Left lung (tissue), 10 donors: ENCODE data around the gene PCNT. TPM values are rescaled to one million over a fixed set of nuclear protein-coding genes. Genes with fewer than 3 reads are reported as not detected.

ENCODE experiments used
- ATAC-seq: fragments of 200-7000 bp; cut with Tn5 transposase; one replicate; pipeline ENCODE4 v1.9.1; 2020; ENCODE audit warnings: moderate library complexity
- DNase-seq, 4 donors: peaks; one replicate each; pipeline ENCODE4 v3.0.0-alpha.2; 2013 to 2020
- H3K27ac ChIP-seq, 2 donors: fragments of 200-600 bp; sonication (generic) in 1 of 2; one replicate each; pipeline versions ENCODE4 v1.5.0 to v1.8.0; 2020 to 2021
- H3K27me3 ChIP-seq, 2 donors: fragments of 200-600 bp; sonication (generic) in 1 of 2; one replicate each; pipeline versions ENCODE4 v1.5.0 to v1.8.0; 2020 to 2021
- H3K36me3 ChIP-seq, 2 donors: fragments of 200-600 bp; sonication (generic) in 1 of 2; one replicate each; pipeline versions ENCODE4 v1.5.0 to v1.8.0; 2020 to 2021
- H3K4me1 ChIP-seq, 2 donors: fragments of 200-600 bp; one replicate each; pipeline ENCODE4 v1.8.0; 2021
- H3K4me3 ChIP-seq, 2 donors: fragments of 200-600 bp; sonication (generic) in 1 of 2; one replicate each; pipeline versions ENCODE4 v1.5.0 to v1.8.0; 2020 to 2021; ENCODE audit warnings: mild to moderate bottlenecking in 1 of 2
- H3K9me3 ChIP-seq, 2 donors: fragments of 200-600 bp; sonication (generic) in 1 of 2; one replicate each; pipeline versions ENCODE4 v1.5.0 to v1.8.0; 2020 to 2021
- intact Hi-C, 2 donors: fragments of 100-400 bp; cut with DNase I; formaldehyde crosslinking; loops; one replicate each; pipeline versions ENCODE4 v1.11.2 to v1.14.2; 2022
- polyA plus RNA-seq, 6 donors: library from polyadenylated mRNA; unstranded; fragments of 120-200 nt; gene quantifications; one replicate each; pipeline ENCODE4 v1.2.1, GENCODE V29; 2013; ENCODE audit not compliant: insufficient read length in 6 of 6
- total RNA-seq, 2 donors: library from RNA; stranded (reverse); fragmentation: NEBNext Ultra II Directional; extraction: Animal tissue kit (Norgen Biotek cat#: 25700); gene quantifications; one replicate each; pipeline ENCODE4 v1.2.1, GENCODE V29; 2021
- TF ChIP-seq, protein P1 (sequence below), 2 donors: fragments of 200-600 bp; sonication (generic) in 1 of 2; IDR thresholded peaks; one replicate each; pipeline versions ENCODE4 v1.5.0 to v1.8.0; 2021; ENCODE audit warnings: antibody characterized with exemption in 2 of 2
- donor health status: DM: no; HTN: yes; CAD: no.
- donor health status: DM: no; HTN: no; CAD: no.

Gene PCNT
- total and polyA plus RNA-seq, 8 donors: 25.7 to 35.4 (median 32.4) TPM

DNA sequence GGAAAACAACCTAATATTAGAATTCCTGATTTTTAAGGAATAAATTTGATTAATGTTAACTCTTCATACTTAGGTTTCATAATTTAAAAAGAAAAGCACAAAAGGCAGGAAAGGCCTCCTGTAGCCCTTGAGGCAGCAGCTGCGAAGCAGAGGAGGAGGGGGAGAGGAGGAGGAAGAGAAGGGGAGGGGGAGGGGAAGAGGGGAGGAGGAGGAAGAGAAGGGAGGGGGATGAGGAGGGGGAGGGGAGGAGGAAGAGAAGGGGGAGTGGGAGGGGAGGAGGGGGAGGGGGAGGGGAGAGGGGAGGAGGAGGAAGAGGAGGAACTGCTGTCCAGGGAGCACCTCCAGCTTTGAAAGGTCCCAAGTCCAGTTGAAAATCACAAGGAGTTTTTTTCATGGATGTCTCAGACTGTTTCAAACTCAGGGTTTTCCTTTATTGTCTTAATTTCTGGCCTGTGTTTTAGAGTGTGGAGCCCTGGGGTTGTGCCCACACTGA lies 99.6 kb downstream of the PCNT start:
- no peak overlapping the region for H3K27ac ChIP-seq
- DNase-seq: no peak

DNA sequence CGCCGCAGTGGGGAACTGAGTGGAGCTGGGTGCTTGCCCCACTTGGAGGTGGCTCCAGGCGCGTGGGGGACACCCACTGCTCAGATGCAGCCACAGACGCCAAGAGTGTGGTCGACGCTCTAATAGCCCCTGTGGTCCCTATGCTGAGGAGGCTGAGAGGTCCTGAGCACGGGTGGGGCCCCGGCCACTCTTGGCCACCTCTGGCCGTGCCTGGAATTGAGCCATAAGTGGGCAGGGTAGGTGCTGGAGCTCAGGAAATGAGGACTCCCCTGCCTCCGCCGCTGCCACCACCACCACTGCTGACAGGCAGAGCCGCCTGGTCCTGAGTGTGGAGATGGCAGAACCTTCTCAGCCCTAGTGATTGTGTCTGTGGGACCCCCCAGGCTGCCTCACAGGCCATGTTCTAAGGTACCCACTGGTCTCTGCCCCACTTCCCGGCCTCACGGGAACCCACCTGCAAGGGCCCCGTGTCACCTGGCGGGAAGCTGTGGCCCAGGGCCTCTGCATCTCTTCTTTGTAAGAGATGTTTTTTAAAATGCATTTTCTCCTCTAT lies 100.2 kb downstream of the PCNT start:
- H3K9me3 ChIP-seq: no peaks in the 10 kb centered on the region
- H3K27me3 ChIP-seq: no peaks in the 10 kb centered on the region
- H3K36me3 ChIP-seq: peaks cover 0 to 82% of the 10 kb centered on the region in 2 donors
- ATAC-seq (no peak), DNase-seq (peak in 1 of 4 donors; percentile 67)
- intact Hi-C loops: no loop called here
- H3K27ac ChIP-seq: no peak overlapping the region
- H3K4me3 ChIP-seq: no peak overlapping the region
- TF ChIP-seq, protein P1, sequence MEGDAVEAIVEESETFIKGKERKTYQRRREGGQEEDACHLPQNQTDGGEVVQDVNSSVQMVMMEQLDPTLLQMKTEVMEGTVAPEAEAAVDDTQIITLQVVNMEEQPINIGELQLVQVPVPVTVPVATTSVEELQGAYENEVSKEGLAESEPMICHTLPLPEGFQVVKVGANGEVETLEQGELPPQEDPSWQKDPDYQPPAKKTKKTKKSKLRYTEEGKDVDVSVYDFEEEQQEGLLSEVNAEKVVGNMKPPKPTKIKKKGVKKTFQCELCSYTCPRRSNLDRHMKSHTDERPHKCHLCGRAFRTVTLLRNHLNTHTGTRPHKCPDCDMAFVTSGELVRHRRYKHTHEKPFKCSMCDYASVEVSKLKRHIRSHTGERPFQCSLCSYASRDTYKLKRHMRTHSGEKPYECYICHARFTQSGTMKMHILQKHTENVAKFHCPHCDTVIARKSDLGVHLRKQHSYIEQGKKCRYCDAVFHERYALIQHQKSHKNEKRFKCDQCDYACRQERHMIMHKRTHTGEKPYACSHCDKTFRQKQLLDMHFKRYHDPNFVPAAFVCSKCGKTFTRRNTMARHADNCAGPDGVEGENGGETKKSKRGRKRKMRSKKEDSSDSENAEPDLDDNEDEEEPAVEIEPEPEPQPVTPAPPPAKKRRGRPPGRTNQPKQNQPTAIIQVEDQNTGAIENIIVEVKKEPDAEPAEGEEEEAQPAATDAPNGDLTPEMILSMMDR (IDR thresholded peaks at IDR 0.05): no peak
- no peaks in the 10 kb centered on the region for H3K4me1 ChIP-seq

More for the DNA sequence above, 99.6 kb downstream of the PCNT start:
- Histone ChIP-seq H3K36me3 (peaks cover 0 to 81% of the 10 kb centered on the region in 2 donors), H3K4me3 (no peak overlapping the region), H3K27me3 (no peaks in the 10 kb centered on the region), H3K9me3 (no peaks in the 10 kb centered on the region), H3K4me1 (no peaks in the 10 kb centered on the region)
- no peak for ATAC-seq
- TF ChIP-seq, protein P1 (IDR thresholded peaks at IDR 0.05): no peak
- intact Hi-C loops: no loop called here

DNA sequence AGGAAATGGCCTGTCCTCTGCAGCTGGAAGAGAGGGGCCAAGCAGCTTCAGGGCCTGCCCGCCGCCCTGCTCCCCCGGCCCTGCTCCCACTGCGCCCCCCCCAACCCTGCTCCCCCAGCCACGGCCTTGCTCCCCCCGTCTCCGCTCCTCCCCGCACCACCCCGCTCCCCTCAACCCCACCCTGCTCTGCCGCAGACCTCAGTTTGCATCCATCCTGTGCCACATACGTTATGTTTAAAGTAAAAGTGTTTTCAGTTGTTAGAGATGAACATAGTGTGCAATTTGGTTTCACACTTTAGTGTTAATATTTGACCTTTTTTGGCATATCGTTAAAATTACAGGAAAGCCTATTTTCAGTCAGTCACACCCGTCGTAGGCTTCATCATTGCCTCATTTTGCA lies 100.7 kb downstream of the PCNT start:
- H3K4me1 ChIP-seq: no peaks in the 10 kb centered on the region
- intact Hi-C loops: no loop called here
- peak in 1 of 4 donors; percentile 30 for DNase-seq
- no peaks in the 10 kb centered on the region for H3K27me3 ChIP-seq
- H3K9me3 ChIP-seq: no peaks in the 10 kb centered on the region
- H3K27ac ChIP-seq: peak overlapping the region in 1 of 2 donors; percentile 18
- no peak overlapping the region for H3K4me3 ChIP-seq
- ATAC-seq: no peak
- H3K36me3 ChIP-seq: peaks cover 0 to 80% of the 10 kb centered on the region in 2 donors
- TF ChIP-seq, protein P1 (IDR thresholded peaks at IDR 0.05): no peak

DNA sequence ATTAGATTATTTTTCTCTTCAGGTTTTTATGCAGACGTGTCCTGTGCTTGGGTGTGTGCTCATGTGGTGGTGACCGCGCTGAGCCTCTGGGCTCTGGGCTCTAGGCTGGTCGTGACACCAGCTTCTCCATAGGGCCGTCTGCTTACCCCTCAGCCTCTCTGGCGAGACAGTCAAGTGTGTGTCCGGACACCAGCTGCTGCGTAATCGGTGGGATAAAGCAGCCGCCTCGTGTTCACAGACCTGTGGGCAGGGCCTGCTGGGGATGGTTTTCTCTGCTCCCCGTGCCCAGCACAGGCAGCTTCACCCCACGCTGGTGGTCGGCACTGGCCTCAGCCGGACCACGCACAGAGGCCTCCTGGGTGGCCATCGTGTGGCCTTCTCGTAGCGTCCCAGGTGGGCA lies 101.1 kb downstream of the PCNT start:
- TF ChIP-seq, protein P1 (IDR thresholded peaks at IDR 0.05): no peak
- no peaks in the 10 kb centered on the region for H3K4me1 ChIP-seq
- DNase-seq: no peak
- no peaks in the 10 kb centered on the region for H3K27me3 ChIP-seq
- ATAC-seq: no peak
- intact Hi-C loops: no loop called here
- no peaks in the 10 kb centered on the region for H3K9me3 ChIP-seq
- peak overlapping the region in 1 of 2 donors; percentile 18 for H3K27ac ChIP-seq
- H3K4me3 ChIP-seq: no peak overlapping the region
- H3K36me3 ChIP-seq: peaks cover 0 to 80% of the 10 kb centered on the region in 2 donors

DNA sequence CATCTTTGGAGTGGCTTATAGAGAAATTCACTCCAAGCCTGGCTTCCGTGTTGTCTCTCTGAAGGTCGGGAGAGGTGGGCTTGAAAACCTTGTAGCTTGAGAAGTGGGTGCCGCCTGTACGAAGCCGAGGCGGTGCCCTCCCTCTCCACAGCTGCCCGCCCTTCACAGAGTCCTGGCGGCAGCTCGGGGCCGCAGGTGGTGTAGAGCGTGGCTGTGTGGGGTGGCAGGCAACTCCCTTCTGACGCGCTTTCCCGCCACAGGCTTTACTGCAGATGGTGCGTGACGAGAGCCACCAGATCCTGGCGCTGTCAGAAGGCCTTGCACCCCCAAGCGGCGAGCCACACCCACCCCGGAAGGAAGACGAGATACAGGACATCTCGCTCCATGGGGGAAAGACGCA lies 101.6 kb downstream of the PCNT start:
- peaks cover 0 to 80% of the 10 kb centered on the region in 2 donors for H3K36me3 ChIP-seq
- H3K4me1 ChIP-seq: no peaks in the 10 kb centered on the region
- no peaks in the 10 kb centered on the region for H3K27me3 ChIP-seq
- DNase-seq: no peak
- TF ChIP-seq, protein P1 (IDR thresholded peaks at IDR 0.05): no peak
- ATAC-seq: no peak
- no peaks in the 10 kb centered on the region for H3K9me3 ChIP-seq
- intact Hi-C loops: no loop called here
- no peak overlapping the region for H3K4me3 ChIP-seq
- no peak overlapping the region for H3K27ac ChIP-seq
